Astrocyte of the cerebellum (primary cell): ENCODE results near the gene MTF2.
"Not testable (repeated sequence)": the region's sequence is repeated elsewhere in the genome, so short reads cannot be mapped to it uniquely, and the experiment has no call there.

ENCODE experiments used
- DNase-seq: peaks from one replicate; pipeline ENCODE4 v3.0.0-alpha.2; 2011; ENCODE audit warnings: low read depth
- H3K4me3 ChIP-seq: 2 replicates; pipeline ENCODE4 v1.5.1; 2011; ENCODE audit warnings: mild to moderate bottlenecking, low read depth, low read length, moderate library complexity
- CTCF ChIP-seq: IDR thresholded peaks from 2 replicates; pipeline ENCODE4 v1.5.1; 2012; ENCODE audit warnings: low read length, low read depth, moderate library complexity, mild to moderate bottlenecking; ENCODE audit errors: missing control alignments
- in situ Hi-C: cut with HindIII; loops from 2 replicates; pipeline ENCODE4 v1.10.0; 2017; ENCODE audit warnings: low sequenced_read_pairs

Gene MTF2

GRCh38 chr1:93171549-93172034, 92.5 kb downstream of the MTF2 start:
- no peak overlapping the region for H3K4me3 ChIP-seq
- no peak for TF ChIP-seq CTCF
- DNase-seq = no peak
- in situ Hi-C loops = loop anchor here (5.0 kb wide), 1 partner anchor 84 kb away; no protein-coding TSS in a partner anchor

GRCh38 chr1:93172778-93173177, 93.7 kb downstream of the MTF2 start:
- H3K4me3 ChIP-seq = no peak overlapping the region
- no peak for DNase-seq
- in situ Hi-C loops = loop anchor here (5.0 kb wide), 1 partner anchor 85 kb away; no protein-coding TSS in a partner anchor
- TF ChIP-seq CTCF = no peak

- not testable (repeated sequence) for H3K4me3 ChIP-seq, DNase-seq
- in situ Hi-C loops = loop anchor here (5.0 kb wide), 1 partner anchor 87 kb away; no protein-coding TSS in a partner anchor
Measured at GRCh38 chr1:93174638-93175037, 95.6 kb downstream of the MTF2 start.

GRCh38 chr1:93177991-93178390, 98.9 kb downstream of the MTF2 start:
- H3K4me3 ChIP-seq = peak overlapping the region; percentile 82
- TF ChIP-seq CTCF = no peak
- in situ Hi-C loops = no loop called here
- DNase-seq = no peak

- in situ Hi-C loops = no loop called here
- DNase-seq = no peak
- no peak for TF ChIP-seq CTCF
- H3K4me3 ChIP-seq = peak overlapping the region; percentile 82
Measured at GRCh38 chr1:93178418-93178817, 99.3 kb downstream of the MTF2 start.

GRCh38 chr1:93179886-93180722, 101.0 kb downstream of the MTF2 start, which contains the start of gene TMED5:
Gene TMED5, minus strand, starts transcription at chr1:93180413. Its CDS starts 171 bp downstream, at chr1:93180242.
- peak within 1 kb of the TSS; percentile 82 for H3K4me3 ChIP-seq
- peak; percentile 96 for DNase-seq
- in situ Hi-C loops = no loop called here
- peak; percentile 29 for TF ChIP-seq CTCF
